ENCODE measurements around the gene DCC.

DNA sequence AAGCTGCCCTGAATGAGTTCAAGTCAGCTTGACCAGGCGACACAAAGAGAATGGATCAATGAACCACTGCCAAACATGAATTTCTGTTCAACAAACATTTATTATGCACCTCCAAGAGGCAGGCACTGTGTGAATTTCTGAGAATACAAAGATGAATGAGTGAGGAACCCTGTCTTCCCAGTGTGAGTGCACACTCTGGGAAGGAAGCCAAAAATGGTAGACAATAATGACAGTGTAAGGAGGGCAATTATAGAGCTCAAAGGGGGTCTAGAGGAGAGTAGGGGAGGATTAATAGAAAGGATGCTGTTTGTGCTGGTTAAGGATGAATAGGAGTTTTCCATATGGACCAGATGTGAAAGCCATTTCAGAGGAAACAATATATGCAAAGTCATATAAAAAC is 213.4 kb downstream of the DCC start:
- TF ChIP-seq, protein P1, sequence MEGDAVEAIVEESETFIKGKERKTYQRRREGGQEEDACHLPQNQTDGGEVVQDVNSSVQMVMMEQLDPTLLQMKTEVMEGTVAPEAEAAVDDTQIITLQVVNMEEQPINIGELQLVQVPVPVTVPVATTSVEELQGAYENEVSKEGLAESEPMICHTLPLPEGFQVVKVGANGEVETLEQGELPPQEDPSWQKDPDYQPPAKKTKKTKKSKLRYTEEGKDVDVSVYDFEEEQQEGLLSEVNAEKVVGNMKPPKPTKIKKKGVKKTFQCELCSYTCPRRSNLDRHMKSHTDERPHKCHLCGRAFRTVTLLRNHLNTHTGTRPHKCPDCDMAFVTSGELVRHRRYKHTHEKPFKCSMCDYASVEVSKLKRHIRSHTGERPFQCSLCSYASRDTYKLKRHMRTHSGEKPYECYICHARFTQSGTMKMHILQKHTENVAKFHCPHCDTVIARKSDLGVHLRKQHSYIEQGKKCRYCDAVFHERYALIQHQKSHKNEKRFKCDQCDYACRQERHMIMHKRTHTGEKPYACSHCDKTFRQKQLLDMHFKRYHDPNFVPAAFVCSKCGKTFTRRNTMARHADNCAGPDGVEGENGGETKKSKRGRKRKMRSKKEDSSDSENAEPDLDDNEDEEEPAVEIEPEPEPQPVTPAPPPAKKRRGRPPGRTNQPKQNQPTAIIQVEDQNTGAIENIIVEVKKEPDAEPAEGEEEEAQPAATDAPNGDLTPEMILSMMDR (conservative IDR thresholded peaks at IDR 0.05; ENCODE audit: low read depth, low read length), result no peak
- TF ChIP-seq EZH2 (IDR thresholded peaks at IDR 0.05; ENCODE audit: low read length, unreplicated experiment), result no peak
- TF ChIP-seq EZH2phosphoT487 (IDR thresholded peaks at IDR 0.05; ENCODE audit: borderline replicate concordance, low read length), result no peak

All from PC-3 (cell line).